Spleen (tissue), 7 donors: ENCODE measurements around the gene EFNB3.

ENCODE experiments used
- POLR2A ChIP-seq, 3 donors: fragments of 450-650 bp; IDR thresholded peaks; one replicate each; pipeline ENCODE4 v1.5.1; 2017; ENCODE audit warnings: antibody characterized with exemption in 3 of 3, mild to moderate bottlenecking in 1 of 3
- POLR2AphosphoS5 ChIP-seq, 3 donors: sonication (generic); formaldehyde crosslinking; IDR thresholded peaks; one replicate each; pipeline ENCODE4 v1.5.1; 2017; ENCODE audit warnings: antibody characterized with exemption in 3 of 3
- TF ChIP-seq, protein P1 (sequence below), 11 experiments: fragments of 200-600 bp in 7 of 11; fragments of 450-650 bp in 4 of 11; sonication (generic) in 4 of 11; IDR thresholded peaks in 8 of 11; conservative IDR thresholded peaks in 3 of 11; 1 replicate in 7 of 11; 2 replicates in 4 of 11; pipeline versions ENCODE4 v1.4.0 to v1.8.0; 2016 to 2021; ENCODE audit warnings: antibody characterized with exemption in 11 of 11, inconsistent platforms in 4 of 11, mild to moderate bottlenecking in 1 of 11
- donor health status: DM: no; HTN: no; CAD: no; lungs with moderate emphysema.
- donor health status: DM: no; HTN: no; CAD: no.
- donor health status: DM: no; HTN: no; CAD: no.

DNA sequence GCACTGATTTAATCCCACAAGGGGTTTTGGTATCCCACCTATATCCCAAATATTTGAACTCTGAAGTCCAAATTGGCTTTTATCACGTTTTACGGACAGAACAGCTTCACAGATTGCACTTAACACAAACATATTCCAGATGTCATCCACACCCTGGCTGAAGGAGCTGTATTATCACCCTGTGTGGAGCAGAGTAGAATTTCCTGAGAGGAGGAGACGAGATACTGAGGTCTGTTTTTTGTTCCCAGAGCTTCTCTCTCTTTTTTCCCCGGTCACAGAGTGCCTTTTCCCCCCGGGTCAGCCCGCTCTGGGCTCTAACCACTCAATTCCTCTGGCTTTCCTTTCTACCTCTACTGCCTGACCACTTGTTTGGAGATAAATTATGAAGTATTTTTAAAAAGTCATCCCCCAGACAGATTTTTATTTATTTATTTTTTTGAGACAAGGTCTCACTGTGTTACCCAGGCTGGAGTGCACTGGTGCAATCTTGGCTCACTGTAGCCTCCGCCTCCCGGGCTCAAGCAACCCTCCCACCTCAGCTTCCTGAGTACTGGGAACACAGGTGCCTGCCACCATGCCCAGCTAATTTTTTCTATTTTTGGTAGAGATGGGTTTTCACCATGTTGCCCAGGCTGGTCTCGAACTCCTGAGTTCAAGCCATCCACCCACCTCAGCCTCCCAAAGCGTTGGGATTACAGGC lies 43.2 kb downstream of the EFNB3 start:
- TF ChIP-seq, protein P1, sequence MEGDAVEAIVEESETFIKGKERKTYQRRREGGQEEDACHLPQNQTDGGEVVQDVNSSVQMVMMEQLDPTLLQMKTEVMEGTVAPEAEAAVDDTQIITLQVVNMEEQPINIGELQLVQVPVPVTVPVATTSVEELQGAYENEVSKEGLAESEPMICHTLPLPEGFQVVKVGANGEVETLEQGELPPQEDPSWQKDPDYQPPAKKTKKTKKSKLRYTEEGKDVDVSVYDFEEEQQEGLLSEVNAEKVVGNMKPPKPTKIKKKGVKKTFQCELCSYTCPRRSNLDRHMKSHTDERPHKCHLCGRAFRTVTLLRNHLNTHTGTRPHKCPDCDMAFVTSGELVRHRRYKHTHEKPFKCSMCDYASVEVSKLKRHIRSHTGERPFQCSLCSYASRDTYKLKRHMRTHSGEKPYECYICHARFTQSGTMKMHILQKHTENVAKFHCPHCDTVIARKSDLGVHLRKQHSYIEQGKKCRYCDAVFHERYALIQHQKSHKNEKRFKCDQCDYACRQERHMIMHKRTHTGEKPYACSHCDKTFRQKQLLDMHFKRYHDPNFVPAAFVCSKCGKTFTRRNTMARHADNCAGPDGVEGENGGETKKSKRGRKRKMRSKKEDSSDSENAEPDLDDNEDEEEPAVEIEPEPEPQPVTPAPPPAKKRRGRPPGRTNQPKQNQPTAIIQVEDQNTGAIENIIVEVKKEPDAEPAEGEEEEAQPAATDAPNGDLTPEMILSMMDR (IDR thresholded peaks at IDR 0.05 in 8 of 11, conservative IDR thresholded peaks at IDR 0.05 in 3 of 11), result no peak
- TF ChIP-seq POLR2A (IDR thresholded peaks at IDR 0.05) (no peak), POLR2AphosphoS5 (IDR thresholded peaks at IDR 0.05) (no peak)
